ENCODE data around the gene MPRIP. TPM values are rescaled to one million over a fixed set of nuclear protein-coding genes. Genes with fewer than 3 reads are reported as not detected.

Gene MPRIP
- total RNA-seq, 4 donors from 2014 or later: 122 to 207 (median 145) TPM

- Histone ChIP-seq H3K27ac (no peak overlapping the region), H3K9me3 (no peaks in the 10 kb centered on the region), H3K4me3 (no peak overlapping the region), H3K27me3 (no peaks in the 10 kb centered on the region), H3K4me1 (no peaks in the 10 kb centered on the region), H3K36me3 (peaks cover 80% of the 10 kb centered on the region)
- no peak for DNase-seq (ENCODE audit: low spot score in 2 of 2)
- 64% methylated on average over 10 of the region's 10 CpGs for WGBS
- TF ChIP-seq CTCF (IDR thresholded peaks at IDR 0.05): no peak
- TF ChIP-seq POLR2A (IDR thresholded peaks at IDR 0.05): no peak
- no peak for TF ChIP-seq EP300 (IDR thresholded peaks at IDR 0.05)
- TF ChIP-seq POLR2AphosphoS5 (IDR thresholded peaks at IDR 0.05): no peak
Measured at GRCh38 chr17:17213775-17214174, 171.5 kb downstream of the MPRIP start.

GRCh38 chr17:17214646-17215436, 172.6 kb downstream of the MPRIP start:
- no peak overlapping the region for H3K4me3 ChIP-seq
- 83% methylated on average over 20 of the region's 27 CpGs for WGBS

GRCh38 chr17:17215575-17215974, 173.3 kb downstream of the MPRIP start:
- Histone ChIP-seq H3K27ac (no peak overlapping the region), H3K4me3 (no peak overlapping the region), H3K36me3 (peaks cover 97% of the 10 kb centered on the region), H3K4me1 (no peaks in the 10 kb centered on the region), H3K27me3 (no peaks in the 10 kb centered on the region), H3K9me3 (no peaks in the 10 kb centered on the region)
- no peak for DNase-seq (ENCODE audit: low spot score in 2 of 2)
- 90% methylated on average over 8 of the region's 8 CpGs for WGBS
- TF ChIP-seq POLR2AphosphoS5 (IDR thresholded peaks at IDR 0.05) (no peak), CTCF (IDR thresholded peaks at IDR 0.05) (no peak), POLR2A (IDR thresholded peaks at IDR 0.05) (no peak), EP300 (IDR thresholded peaks at IDR 0.05) (no peak)

More at GRCh38 chr17:17214646-17215436, 172.6 kb downstream of the MPRIP start:
- Histone ChIP-seq H3K36me3 (peaks cover 90% of the 10 kb centered on the region), H3K27ac (no peak overlapping the region), H3K27me3 (no peaks in the 10 kb centered on the region), H3K4me1 (no peaks in the 10 kb centered on the region), H3K9me3 (no peaks in the 10 kb centered on the region)
- DNase-seq (ENCODE audit: low spot score in 2 of 2): no peak
- TF ChIP-seq EP300 (IDR thresholded peaks at IDR 0.05): no peak
- no peak for TF ChIP-seq CTCF (IDR thresholded peaks at IDR 0.05)
- TF ChIP-seq POLR2AphosphoS5 (IDR thresholded peaks at IDR 0.05): no peak
- TF ChIP-seq POLR2A (IDR thresholded peaks at IDR 0.05): no peak

GRCh38 chr17:17216236-17216635, 174.0 kb downstream of the MPRIP start:
- no peak for DNase-seq (ENCODE audit: low spot score in 2 of 2)
- no CpG with 5 or more reads among the region's 17 CpGs for WGBS
- Histone ChIP-seq H3K4me1 (no peaks in the 10 kb centered on the region), H3K4me3 (no peak overlapping the region), H3K36me3 (peaks cover 98% of the 10 kb centered on the region), H3K9me3 (no peaks in the 10 kb centered on the region), H3K27ac (no peak overlapping the region), H3K27me3 (no peaks in the 10 kb centered on the region)
- TF ChIP-seq POLR2A (IDR thresholded peaks at IDR 0.05) (no peak), CTCF (IDR thresholded peaks at IDR 0.05) (no peak), POLR2AphosphoS5 (IDR thresholded peaks at IDR 0.05) (no peak), EP300 (IDR thresholded peaks at IDR 0.05) (no peak)

GRCh38 chr17:17216776-17217175, 174.5 kb downstream of the MPRIP start:
- peaks cover 98% of the 10 kb centered on the region for H3K36me3 ChIP-seq
- no peak for DNase-seq (ENCODE audit: low spot score in 2 of 2)
- H3K27ac ChIP-seq: no peak overlapping the region
- TF ChIP-seq POLR2A (IDR thresholded peaks at IDR 0.05) (no peak), POLR2AphosphoS5 (IDR thresholded peaks at IDR 0.05) (no peak), EP300 (IDR thresholded peaks at IDR 0.05) (no peak), CTCF (IDR thresholded peaks at IDR 0.05) (no peak)
- no peaks in the 10 kb centered on the region for H3K9me3 ChIP-seq
- no peak overlapping the region for H3K4me3 ChIP-seq
- H3K4me1 ChIP-seq: no peaks in the 10 kb centered on the region
- H3K27me3 ChIP-seq: no peaks in the 10 kb centered on the region
- WGBS: 82% methylated on average over 16 of the region's 16 CpGs
